ENCODE data around the gene ITGA8. TPM values are rescaled to one million over a fixed set of nuclear protein-coding genes. Genes with fewer than 3 reads are reported as not detected.

ITGA8 gene
- polyA plus RNA-seq, 1 donor (not counting 4 experiments of a cell fraction or from before 2014, with no cell fraction given), result not detected

DNA sequence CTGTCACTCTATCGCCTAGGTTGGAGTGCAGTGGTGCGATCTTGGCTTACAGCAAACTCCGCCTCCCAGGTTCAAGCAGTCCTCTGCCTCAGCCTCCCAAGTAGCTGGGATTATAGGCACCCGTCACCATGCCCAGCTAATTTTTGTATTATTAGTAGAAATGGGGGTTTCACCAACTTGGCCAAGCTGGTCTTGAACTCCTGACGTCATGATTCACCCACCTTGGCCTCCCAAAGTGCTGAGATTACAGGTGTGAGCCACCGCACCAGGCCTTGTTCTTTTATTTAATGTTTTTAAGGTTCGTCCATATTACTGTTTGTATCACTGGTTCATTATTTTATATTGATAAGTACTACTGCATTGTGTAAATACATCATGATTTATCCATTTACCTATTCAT lies 10.2 kb upstream of the ITGA8 start:
- H3K9ac ChIP-seq (ENCODE audit: control insufficient read depth, extremely low read depth, insufficient read depth, low read length), result no peak overlapping the region
- FAIRE-seq (no peak), DNase-seq (ENCODE audit: low read depth, low spot score) (no peak)
- H3K4me2 ChIP-seq (ENCODE audit: control insufficient read depth, extremely low read depth, insufficient read depth, low read depth, low read length), result no peak overlapping the region
- H3K36me3 ChIP-seq (ENCODE audit: control insufficient read depth in 2 of 2, extremely low read depth in 1 of 2, insufficient read depth in 2 of 2, low read length in 2 of 2), result no peaks in the 10 kb centered on the region
- H3K4me3 ChIP-seq (ENCODE audit: control insufficient read depth in 2 of 3, extremely low read depth in 1 of 3, insufficient read depth in 2 of 3, low read depth in 1 of 3, low read length in 3 of 3), result no peak overlapping the region
- H3K27ac ChIP-seq (ENCODE audit: control insufficient read depth, insufficient read depth, low read length), result no peak overlapping the region
- H4K20me1 ChIP-seq (ENCODE audit: control insufficient read depth, extremely low read depth, insufficient read depth, low read length), result no peaks in the 10 kb centered on the region
- no peak overlapping the region for H2AFZ ChIP-seq (ENCODE audit: control insufficient read depth, low read length)
- no peaks in the 10 kb centered on the region for H3K9me3 ChIP-seq (ENCODE audit: control insufficient read depth, low read depth, low read length)
- H3K4me1 ChIP-seq (ENCODE audit: control insufficient read depth, extremely low read depth, insufficient read depth, low read length), result no peaks in the 10 kb centered on the region
- dilution Hi-C loops (cut with MboI; ENCODE audit: extremely low pct_ligation_motif_present, low sequenced_read_pairs), result no loop called here
- no peak for TF ChIP-seq CTCF (optimal IDR thresholded peaks at IDR 0.05 in 1 of 3, IDR thresholded peaks at IDR 0.05 in 1 of 3, conservative IDR thresholded peaks at IDR 0.05 in 1 of 3; ENCODE audit: extremely low read depth in 1 of 3, insufficient read depth in 2 of 3, low read length in 3 of 3)
- TF ChIP-seq EZH2 (IDR thresholded peaks at IDR 0.05; ENCODE audit: low read length), result no peak
- no peaks in the 10 kb centered on the region for H3K79me2 ChIP-seq (ENCODE audit: control insufficient read depth, insufficient read depth, low read length)
- no peaks in the 10 kb centered on the region for H3K27me3 ChIP-seq (ENCODE audit: control insufficient read depth, extremely low read depth, insufficient read depth, low read length)
- H3K9me1 ChIP-seq (ENCODE audit: control insufficient read depth, extremely low read depth, insufficient read depth, low read length), result no peaks in the 10 kb centered on the region

GRCh38 chr10:15726042-15726441 lies 6.3 kb upstream of the ITGA8 start:
- Histone ChIP-seq H3K27ac (ENCODE audit: control insufficient read depth, insufficient read depth, low read length) (no peak overlapping the region), H3K9ac (ENCODE audit: control insufficient read depth, extremely low read depth, insufficient read depth, low read length) (no peak overlapping the region), H3K9me1 (ENCODE audit: control insufficient read depth, extremely low read depth, insufficient read depth, low read length) (no peaks in the 10 kb centered on the region), H3K27me3 (ENCODE audit: control insufficient read depth, extremely low read depth, insufficient read depth, low read length) (peaks cover 1% of the 10 kb centered on the region), H3K4me3 (ENCODE audit: control insufficient read depth in 2 of 3, extremely low read depth in 1 of 3, insufficient read depth in 2 of 3, low read depth in 1 of 3, low read length in 3 of 3) (no peak overlapping the region), H4K20me1 (ENCODE audit: control insufficient read depth, extremely low read depth, insufficient read depth, low read length) (no peaks in the 10 kb centered on the region), H3K4me1 (ENCODE audit: control insufficient read depth, extremely low read depth, insufficient read depth, low read length) (no peaks in the 10 kb centered on the region), H2AFZ (ENCODE audit: control insufficient read depth, low read length) (no peak overlapping the region), H3K36me3 (ENCODE audit: control insufficient read depth in 2 of 2, extremely low read depth in 1 of 2, insufficient read depth in 2 of 2, low read length in 2 of 2) (no peaks in the 10 kb centered on the region), H3K9me3 (ENCODE audit: control insufficient read depth, low read depth, low read length) (no peaks in the 10 kb centered on the region), H3K79me2 (ENCODE audit: control insufficient read depth, insufficient read depth, low read length) (no peaks in the 10 kb centered on the region), H3K4me2 (ENCODE audit: control insufficient read depth, extremely low read depth, insufficient read depth, low read depth, low read length) (no peak overlapping the region)
- no peak for TF ChIP-seq EZH2 (IDR thresholded peaks at IDR 0.05; ENCODE audit: low read length)
- dilution Hi-C loops (cut with MboI; ENCODE audit: extremely low pct_ligation_motif_present, low sequenced_read_pairs), result no loop called here
- FAIRE-seq (no peak), DNase-seq (ENCODE audit: low read depth, low spot score) (no peak)

DNA sequence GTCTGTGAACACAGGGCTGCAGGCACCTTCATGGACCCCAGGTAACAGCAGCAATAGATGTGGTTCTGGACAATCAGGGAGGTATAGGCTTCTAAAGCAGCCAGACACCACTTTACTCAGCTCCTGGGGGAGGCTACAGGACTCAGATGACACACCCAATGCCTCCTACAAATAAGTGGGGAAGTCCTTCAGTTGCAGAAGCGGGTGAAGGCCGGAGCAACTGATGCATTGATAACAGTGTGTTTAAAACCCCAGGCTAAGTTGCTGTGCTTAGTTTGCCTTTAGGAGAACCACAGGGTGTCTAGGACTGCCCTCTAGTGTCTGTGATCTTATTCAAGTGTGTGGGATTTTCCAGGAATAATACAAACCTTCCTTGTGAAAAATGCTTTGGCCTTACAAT lies 5.9 kb upstream of the ITGA8 start:
- no peaks in the 10 kb centered on the region for H3K79me2 ChIP-seq (ENCODE audit: control insufficient read depth, insufficient read depth, low read length)
- DNase-seq (ENCODE audit: low read depth, low spot score), result no peak
- peaks cover 5% of the 10 kb centered on the region for H3K27me3 ChIP-seq (ENCODE audit: control insufficient read depth, extremely low read depth, insufficient read depth, low read length)
- no peaks in the 10 kb centered on the region for H3K9me3 ChIP-seq (ENCODE audit: control insufficient read depth, low read depth, low read length)
- H2AFZ ChIP-seq (ENCODE audit: control insufficient read depth, low read length), result no peak overlapping the region
- H3K36me3 ChIP-seq (ENCODE audit: control insufficient read depth in 2 of 2, extremely low read depth in 1 of 2, insufficient read depth in 2 of 2, low read length in 2 of 2), result no peaks in the 10 kb centered on the region
- H3K27ac ChIP-seq (ENCODE audit: control insufficient read depth, insufficient read depth, low read length), result no peak overlapping the region
- FAIRE-seq, result no peak
- H3K4me1 ChIP-seq (ENCODE audit: control insufficient read depth, extremely low read depth, insufficient read depth, low read length), result no peaks in the 10 kb centered on the region
- no peaks in the 10 kb centered on the region for H3K9me1 ChIP-seq (ENCODE audit: control insufficient read depth, extremely low read depth, insufficient read depth, low read length)
- no peaks in the 10 kb centered on the region for H4K20me1 ChIP-seq (ENCODE audit: control insufficient read depth, extremely low read depth, insufficient read depth, low read length)
- no peak overlapping the region for H3K4me2 ChIP-seq (ENCODE audit: control insufficient read depth, extremely low read depth, insufficient read depth, low read depth, low read length)
- TF ChIP-seq EZH2 (IDR thresholded peaks at IDR 0.05; ENCODE audit: low read length) (no peak), CTCF (optimal IDR thresholded peaks at IDR 0.05 in 1 of 3, IDR thresholded peaks at IDR 0.05 in 1 of 3, conservative IDR thresholded peaks at IDR 0.05 in 1 of 3; ENCODE audit: extremely low read depth in 1 of 3, insufficient read depth in 2 of 3, low read length in 3 of 3) (peak; percentile 42 to 60 (median 57))
- no peak overlapping the region for H3K9ac ChIP-seq (ENCODE audit: control insufficient read depth, extremely low read depth, insufficient read depth, low read length)
- dilution Hi-C loops (cut with MboI; ENCODE audit: extremely low pct_ligation_motif_present, low sequenced_read_pairs), result no loop called here
- no peak overlapping the region for H3K4me3 ChIP-seq (ENCODE audit: control insufficient read depth in 2 of 3, extremely low read depth in 1 of 3, insufficient read depth in 2 of 3, low read depth in 1 of 3, low read length in 3 of 3)
